GM23338 (cell line): ENCODE data around the gene GLIPR1.

ENCODE experiments used
- CREB1 ChIP-seq: fragments of 250-450 bp; sonication (Bioruptor Pico); IDR thresholded peaks from 2 replicates; pipeline ENCODE4 v1.5.0; 2020; ENCODE audit warnings: low read depth, mild to moderate bottlenecking, moderate library complexity
- CTCF ChIP-seq, 2 experiments: fragments of 200-600 bp in 1 of 2; sonication (generic) in 1 of 2; conservative IDR thresholded peaks; 2 replicates each; pipeline versions ENCODE4 v1.5.1 to v1.6.1; 2016 to 2017; ENCODE audit warnings: antibody characterized with exemption in 2 of 2, low read depth in 2 of 2, mild to moderate bottlenecking in 2 of 2, moderate library complexity in 1 of 2
- EZH2 ChIP-seq: fragments of 200-600 bp; sonication (generic); IDR thresholded peaks from one replicate; pipeline ENCODE4 v1.8.0; 2017; ENCODE audit warnings: antibody characterized with exemption, mild to moderate bottlenecking, low read depth; ENCODE audit not compliant: unreplicated experiment
- NANOG ChIP-seq: IDR thresholded peaks from 2 replicates; pipeline ENCODE4 v1.6.1; 2016; ENCODE audit warnings: antibody characterized with exemption, borderline replicate concordance
- POLR2AphosphoS5 ChIP-seq: IDR thresholded peaks from 2 replicates; pipeline ENCODE4 v1.6.1; 2016; ENCODE audit warnings: antibody characterized with exemption, low read depth

- TF ChIP-seq POLR2AphosphoS5: no peak
- no peak for TF ChIP-seq CTCF (conservative IDR thresholded peaks at IDR 0.05; ENCODE audit: low read depth in 2 of 2)
- no peak for TF ChIP-seq EZH2
- TF ChIP-seq CREB1: no peak
- TF ChIP-seq NANOG: no peak
Observed at GRCh38 chr12:75533239-75533638, 52.7 kb downstream of the GLIPR1 start.
